HepG2 (cell line): ENCODE results near the gene CD200.

ENCODE experiments used
- CHD4 ChIP-seq: fragments of 200-600 bp; sonication (generic); IDR thresholded peaks from 2 replicates; pipeline ENCODE4 v1.7.0; 2017; ENCODE audit warnings: mild to moderate bottlenecking, low read length, borderline replicate concordance
- CTCF ChIP-seq: sonication (generic); formaldehyde crosslinking; IDR thresholded peaks from 2 replicates; pipeline ENCODE4 v1.5.0; 2020; ENCODE audit warnings: mild to moderate bottlenecking, missing genetic modification reagents, moderate library complexity
- EZH2 ChIP-seq: conservative IDR thresholded peaks from 2 replicates; pipeline ENCODE4 v1.6.1; 2012; ENCODE audit warnings: mild to moderate bottlenecking, low read depth, low read length, moderate library complexity
- POLR2A ChIP-seq, 2 experiments: IDR thresholded peaks; 2 replicates each; pipeline ENCODE4 v1.6.1; 2011; ENCODE audit warnings: low read depth in 2 of 2, low read length in 2 of 2, mild to moderate bottlenecking in 1 of 2, moderate library complexity in 1 of 2; ENCODE audit not compliant: insufficient read depth in 1 of 2
- REL ChIP-seq: sonication (generic); formaldehyde crosslinking; conservative IDR thresholded peaks from 2 replicates; pipeline ENCODE4 v1.8.0; 2022; ENCODE audit warnings: mild to moderate bottlenecking, missing genetic modification reagents, moderate library complexity
- RFX5 ChIP-seq: IDR thresholded peaks from 2 replicates; pipeline ENCODE4 v1.6.1; 2011; ENCODE audit warnings: low read depth, low read length, improper control_type of control experiment
- ZNF232 ChIP-seq: sonication (generic); formaldehyde crosslinking; IDR thresholded peaks from 2 replicates; pipeline ENCODE4 v1.4.0; 2020; ENCODE audit warnings: missing genetic modification reagents, borderline replicate concordance
- ZNF615 ChIP-seq: sonication (generic); formaldehyde crosslinking; IDR thresholded peaks from 2 replicates; pipeline ENCODE4 v1.5.0; 2020; ENCODE audit warnings: mild to moderate bottlenecking, missing genetic modification reagents, borderline replicate concordance
- TF ChIP-seq, protein P1 (sequence below): sonication (generic); formaldehyde crosslinking; IDR thresholded peaks from 2 replicates; pipeline ENCODE4 v1.8.0; 2022; ENCODE audit warnings: low read depth, missing genetic modification reagents

DNA sequence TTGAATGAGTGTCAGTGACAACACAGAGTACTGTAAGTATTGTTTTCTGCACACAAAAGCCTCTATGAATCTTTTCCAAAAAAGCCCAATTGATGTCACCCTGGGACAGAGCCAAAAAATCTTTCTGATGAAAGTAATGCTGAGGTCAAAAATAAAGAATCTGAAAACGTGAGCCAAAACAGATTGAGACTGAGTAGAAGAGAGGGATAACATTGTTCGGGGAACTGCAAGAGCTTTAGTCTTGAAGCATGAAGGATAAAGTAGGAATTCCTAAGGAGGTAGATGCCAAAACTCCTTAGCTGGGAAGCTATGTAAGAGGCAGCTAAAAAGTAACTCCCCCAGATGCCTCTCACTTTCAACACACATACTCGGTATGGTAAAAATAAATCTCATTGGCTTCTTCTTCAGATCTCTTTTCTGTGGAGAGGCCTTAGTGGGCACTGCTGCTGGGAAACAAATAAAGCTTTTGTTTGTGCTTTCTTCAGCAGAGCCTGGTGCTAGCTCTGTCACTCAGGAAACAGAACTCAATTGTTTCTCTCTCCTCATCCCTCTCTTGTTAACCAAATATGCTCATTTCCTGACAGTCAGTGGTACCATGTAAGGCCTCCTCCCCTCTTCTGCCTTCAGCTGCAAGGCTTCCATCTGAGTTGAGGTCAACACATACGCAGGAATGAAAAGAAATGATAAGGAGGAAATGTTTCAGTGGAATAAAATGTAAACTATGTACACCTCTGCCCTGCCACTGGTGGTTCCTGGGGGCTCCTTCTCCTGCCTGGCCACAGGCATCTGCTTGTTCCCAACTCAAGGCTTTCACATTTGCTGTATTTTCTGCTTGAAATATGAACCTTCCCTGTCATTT lies 58.1 kb downstream of the CD200 start:
- TF ChIP-seq, protein P1, sequence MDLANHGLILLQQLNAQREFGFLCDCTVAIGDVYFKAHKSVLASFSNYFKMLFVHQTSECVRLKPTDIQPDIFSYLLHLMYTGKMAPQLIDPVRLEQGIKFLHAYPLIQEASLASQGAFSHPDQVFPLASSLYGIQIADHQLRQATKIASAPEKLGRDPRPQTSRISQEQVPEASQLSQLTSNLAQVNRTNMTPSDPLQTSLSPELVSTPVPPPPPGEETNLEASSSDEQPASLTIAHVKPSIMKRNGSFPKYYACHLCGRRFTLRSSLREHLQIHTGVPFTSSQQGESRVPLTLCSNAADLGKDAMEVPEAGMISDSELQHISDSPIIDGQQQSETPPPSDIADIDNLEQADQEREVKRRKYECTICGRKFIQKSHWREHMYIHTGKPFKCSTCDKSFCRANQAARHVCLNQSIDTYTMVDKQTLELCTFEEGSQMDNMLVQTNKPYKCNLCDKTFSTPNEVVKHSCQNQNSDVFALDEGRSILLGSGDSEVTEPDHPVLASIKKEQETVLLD (CRISPR knock-in tag): no peak
- TF ChIP-seq CTCF (CRISPR knock-in tag): no peak
- no peak for TF ChIP-seq REL (CRISPR knock-in tag)
- no peak for TF ChIP-seq POLR2A (IDR thresholded peaks at IDR 0.05; ENCODE audit: insufficient read depth in 1 of 2, low read depth in 2 of 2, low read length in 2 of 2)
- TF ChIP-seq ZNF232 (CRISPR knock-in tag): no peak
- TF ChIP-seq ZNF615 (CRISPR knock-in tag): no peak
- TF ChIP-seq EZH2: no peak
- no peak for TF ChIP-seq CHD4
- no peak for TF ChIP-seq RFX5
